ENCODE measurements around the gene TRAFD1. TPM values are rescaled to one million over a fixed set of nuclear protein-coding genes. Genes with fewer than 3 reads are reported as not detected.
A peak's percentile ranks its signal among the peaks of the same experiment; 100 is the strongest.

The TRAFD1 gene
- total and polyA plus RNA-seq, 9 of the 15 experiments (the other 6 are each of a cell fraction or from before 2014, with no cell fraction given) = 41.3 to 85.5 (median 54.5) TPM

GRCh38 chr12:112125250-112125999 is at the start of gene TRAFD1 (continued):
- peak; percentile 86 for TF ChIP-seq ZBTB40 (IDR thresholded peaks at IDR 0.05)
- TF ChIP-seq ZBTB40 (CRISPR knock-in tag; IDR thresholded peaks at IDR 0.05) = no peak
- no peak for TF ChIP-seq MTF1 (CRISPR knock-in tag; IDR thresholded peaks at IDR 0.05; ENCODE audit: borderline replicate concordance)
- peak; percentile 97 for TF ChIP-seq SP1 (CRISPR knock-in tag; IDR thresholded peaks at IDR 0.05)
- TF ChIP-seq PHF8 (IDR thresholded peaks at IDR 0.05; ENCODE audit: borderline replicate concordance, low read length) = peak; percentile 90
- TF ChIP-seq MAFG (tag; conservative IDR thresholded peaks at IDR 0.05) = peak; percentile 91
- 0 out of 2 replicates have a peak, but pooled peaks have one; percentile 25 for TF ChIP-seq ELF4 (CRISPR knock-in tag; IDR thresholded peaks at IDR 0.05)
- TF ChIP-seq NONO (IDR thresholded peaks at IDR 0.05; ENCODE audit: low read depth in 2 of 2, low read length in 1 of 2) = no peak
- TF ChIP-seq CBX1 (IDR thresholded peaks at IDR 0.05; ENCODE audit: low read depth) = 0 out of 2 replicates have a peak, but pooled peaks have one; percentile 49
- TF ChIP-seq CBX8 (IDR thresholded peaks at IDR 0.05; ENCODE audit: borderline replicate concordance, extremely low read depth, low read depth, low read length, poor library complexity, severe bottlenecking) = no peak
- no peak for TF ChIP-seq TEAD4 (IDR thresholded peaks at IDR 0.05; ENCODE audit: low read length)
- no peak for TF ChIP-seq TEAD4 (CRISPR knock-in tag; IDR thresholded peaks at IDR 0.05; ENCODE audit: borderline replicate concordance)
- peak; percentile 48; the same call in 1 of the 2 replicates for TF ChIP-seq ZNF232 (CRISPR knock-in tag; IDR thresholded peaks at IDR 0.05)
- TF ChIP-seq ATF7 (IDR thresholded peaks at IDR 0.05) = peak; percentile 62; the same call in 1 of the 2 replicates
- no peak for TF ChIP-seq NR1H2 (CRISPR knock-in tag; IDR thresholded peaks at IDR 0.05)
- TF ChIP-seq PML (IDR thresholded peaks at IDR 0.05; ENCODE audit: low read length) = peak; percentile 88; the same call in 1 of the 2 replicates
- TF ChIP-seq SREBF1 (IDR thresholded peaks at IDR 0.05; ENCODE audit: borderline replicate concordance, low read depth, low read length) = no peak
- 0 out of 2 replicates have a peak, but pooled peaks have one; percentile 53 for TF ChIP-seq ZBTB9 (CRISPR knock-in tag; IDR thresholded peaks at IDR 0.05)
